Activated CD8-positive, alpha-beta T cell treated with anti-CD3 and anti-CD28 coated beads for 36 hours (primary cell): ENCODE measurements around the gene ARL4C. TPM values are rescaled to one million over a fixed set of nuclear protein-coding genes. Genes with fewer than 3 reads are reported as not detected.

Experiments
- ATAC-seq: fragments of 200-7000 bp; cut with Tn5 transposase; one replicate; pipeline ENCODE4 v1.10.0; 2021; ENCODE audit warnings: mild to moderate bottlenecking, moderate library complexity
- CTCF ChIA-PET: fragments of 350-600 bp; sonication (Branson Sonifier 250); formaldehyde crosslinking; loops from one replicate; lab custom pipeline; 2021; ENCODE audit warnings: antibody characterized with exemption; lab: Charles Lee
- POLR2A ChIA-PET: fragments of 350-600 bp; sonication (Branson Sonifier 250); formaldehyde crosslinking; loops from one replicate; lab custom pipeline; 2021; ENCODE audit warnings: antibody characterized with exemption; lab: Charles Lee
- DNase-seq: peaks from one replicate; pipeline ENCODE4 v3.0.0-alpha.2; 2020
- H3K27ac Mint-ChIP-seq: one replicate; pipeline ENCODE4 v1.8.0; 2021; ENCODE audit warnings: mild to moderate bottlenecking, mixed read lengths
- H3K27me3 Mint-ChIP-seq: one replicate; pipeline ENCODE4 v1.8.0; 2021; ENCODE audit warnings: mixed read lengths
- H3K36me3 Mint-ChIP-seq: one replicate; pipeline ENCODE4 v1.8.0; 2021; ENCODE audit warnings: low read depth, mixed read lengths
- H3K4me1 Mint-ChIP-seq: one replicate; pipeline ENCODE4 v1.8.0; 2021; ENCODE audit warnings: low read depth, mixed read lengths
- H3K4me3 Mint-ChIP-seq: one replicate; pipeline ENCODE4 v1.8.0; 2021; ENCODE audit warnings: mild to moderate bottlenecking, moderate library complexity, mixed read lengths
- H3K9me3 Mint-ChIP-seq: one replicate; pipeline ENCODE4 v1.8.0; 2021; ENCODE audit warnings: mixed read lengths
- intact Hi-C: fragments of 100-400 bp; cut with micrococcal nuclease; formaldehyde crosslinking; loops from one replicate; pipeline ENCODE4 v1.10.0; 2022
- total RNA-seq, 2 experiments: library from RNA; stranded (reverse); gene quantifications; one replicate each; pipeline ENCODE4 v1.2.3, GENCODE V29; 2021
- TF ChIP-seq, protein P1 (sequence below): fragments of 200-600 bp; IDR thresholded peaks from one replicate; pipeline ENCODE4 v1.8.0; 2022; ENCODE audit warnings: antibody characterized with exemption, mild to moderate bottlenecking

Gene ARL4C
- total RNA-seq, 2 experiments from 2014 or later: 44.8 to 45.1 TPM

GRCh38 chr2:234454433-234454832, 42.4 kb downstream of the ARL4C start:
- ATAC-seq: peak; percentile 64
- H3K27ac Mint-ChIP-seq: peak overlapping the region; percentile 89
- CTCF ChIA-PET: interaction anchor here (0.8 to 2.3 kb wide), 11 partner anchors 22 to 164 kb away, joined by 3 to 12 read pairs (median 4); partner anchors contain the start of gene ARL4C
- peaks cover 60% of the 10 kb centered on the region for H3K36me3 Mint-ChIP-seq
- DNase-seq: peak; percentile 32
- peak overlapping the region; percentile 77 for H3K4me3 Mint-ChIP-seq
- POLR2A ChIA-PET: interaction anchor here (0.6 to 5.4 kb wide), 24 partner anchors 8 to 181 kb away, joined by 3 to 39 read pairs (median 4); partner anchors contain the start of gene ARL4C
- H3K27me3 Mint-ChIP-seq: no peaks in the 10 kb centered on the region
- TF ChIP-seq, protein P1, sequence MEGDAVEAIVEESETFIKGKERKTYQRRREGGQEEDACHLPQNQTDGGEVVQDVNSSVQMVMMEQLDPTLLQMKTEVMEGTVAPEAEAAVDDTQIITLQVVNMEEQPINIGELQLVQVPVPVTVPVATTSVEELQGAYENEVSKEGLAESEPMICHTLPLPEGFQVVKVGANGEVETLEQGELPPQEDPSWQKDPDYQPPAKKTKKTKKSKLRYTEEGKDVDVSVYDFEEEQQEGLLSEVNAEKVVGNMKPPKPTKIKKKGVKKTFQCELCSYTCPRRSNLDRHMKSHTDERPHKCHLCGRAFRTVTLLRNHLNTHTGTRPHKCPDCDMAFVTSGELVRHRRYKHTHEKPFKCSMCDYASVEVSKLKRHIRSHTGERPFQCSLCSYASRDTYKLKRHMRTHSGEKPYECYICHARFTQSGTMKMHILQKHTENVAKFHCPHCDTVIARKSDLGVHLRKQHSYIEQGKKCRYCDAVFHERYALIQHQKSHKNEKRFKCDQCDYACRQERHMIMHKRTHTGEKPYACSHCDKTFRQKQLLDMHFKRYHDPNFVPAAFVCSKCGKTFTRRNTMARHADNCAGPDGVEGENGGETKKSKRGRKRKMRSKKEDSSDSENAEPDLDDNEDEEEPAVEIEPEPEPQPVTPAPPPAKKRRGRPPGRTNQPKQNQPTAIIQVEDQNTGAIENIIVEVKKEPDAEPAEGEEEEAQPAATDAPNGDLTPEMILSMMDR: no peak
- peaks cover 21% of the 10 kb centered on the region for H3K9me3 Mint-ChIP-seq
- peaks cover 67% of the 10 kb centered on the region for H3K4me1 Mint-ChIP-seq
- intact Hi-C loops: loop anchor here (5.0 kb wide), 1 partner anchor 38 kb away; no protein-coding TSS in a partner anchor

DNA sequence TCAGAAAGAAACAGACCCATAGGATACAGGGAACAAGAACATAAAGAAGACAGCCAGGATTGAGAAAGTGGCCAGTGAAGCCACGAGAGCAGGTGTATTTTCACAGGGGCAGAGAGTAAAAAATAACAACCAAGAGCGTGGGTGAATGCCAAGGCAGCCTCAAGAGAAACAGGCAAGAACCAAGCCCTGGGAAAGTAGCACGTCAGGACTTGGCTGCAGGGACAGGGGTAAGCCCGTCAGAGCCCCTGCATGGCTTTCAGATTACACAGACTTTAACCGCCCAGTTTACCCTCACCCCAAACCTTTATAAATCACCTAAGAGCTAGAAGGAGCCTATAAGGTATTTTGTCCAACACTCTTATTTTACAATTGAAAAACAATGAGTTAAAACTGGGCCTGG, 43.7 kb downstream of the ARL4C start:
- peaks cover 66% of the 10 kb centered on the region for H3K36me3 Mint-ChIP-seq
- TF ChIP-seq, protein P1: no peak

DNA sequence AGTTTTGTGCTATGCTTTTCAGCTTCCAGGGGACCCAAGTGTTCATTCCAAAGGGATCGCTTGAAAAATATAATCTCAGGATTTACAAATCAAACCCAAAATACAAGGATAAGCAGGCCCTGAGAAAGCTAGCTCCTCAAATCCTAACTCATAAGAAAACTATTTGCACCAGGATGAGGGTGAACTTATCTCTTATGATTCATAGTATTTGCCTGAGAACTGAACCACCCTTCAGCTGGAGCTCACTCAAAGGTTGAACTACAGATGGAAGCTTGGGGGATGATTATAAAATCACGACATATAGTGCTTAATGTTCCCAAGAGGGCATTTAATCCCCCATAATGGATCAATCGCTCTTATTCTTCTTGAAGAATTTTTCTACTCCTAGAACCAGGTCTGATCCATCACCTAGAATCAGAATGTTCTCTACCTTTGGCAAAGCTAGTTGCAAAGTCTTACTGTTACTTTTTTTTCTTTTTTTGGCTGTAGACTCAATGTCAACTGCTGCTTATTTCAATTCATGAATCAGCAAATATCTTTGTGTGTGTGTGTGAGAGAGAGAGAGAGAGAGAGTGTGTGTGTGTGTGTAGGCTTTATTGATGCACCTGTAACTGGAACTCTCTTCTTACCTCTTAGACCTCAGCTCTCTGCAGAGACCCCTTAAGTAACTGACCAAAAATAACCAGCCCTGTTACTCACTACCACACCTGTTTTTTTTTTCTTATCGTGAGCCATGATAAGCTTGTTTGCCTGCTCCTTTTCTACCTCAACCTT, 44.8 kb downstream of the ARL4C start:
- TF ChIP-seq, protein P1: no peak
- no peaks in the 10 kb centered on the region for H3K27me3 Mint-ChIP-seq
- no peak for DNase-seq
- peaks cover 11% of the 10 kb centered on the region for H3K9me3 Mint-ChIP-seq
- ChIA-PET CTCF (interaction anchor here (0.9 to 2.0 kb wide), 5 partner anchors 22 to 44 kb away, joined by 3 to 6 read pairs (median 4); no protein-coding TSS in a partner anchor), POLR2A (interaction anchor here (0.6 to 5.4 kb wide), 9 partner anchors 12 to 161 kb away, joined by 3 to 39 read pairs (median 6); partner anchors contain the start of gene ARL4C)
- peaks cover 70% of the 10 kb centered on the region for H3K4me1 Mint-ChIP-seq
- intact Hi-C loops: loop anchor here (5.0 kb wide), 1 partner anchor 40 kb away; no protein-coding TSS in a partner anchor
- H3K36me3 Mint-ChIP-seq: peaks cover 67% of the 10 kb centered on the region
- ATAC-seq: no peak
- peak overlapping the region; percentile 89 for H3K27ac Mint-ChIP-seq
- peak overlapping the region; percentile 77 for H3K4me3 Mint-ChIP-seq

More for the DNA sequence above, 43.7 kb downstream of the ARL4C start:
- H3K9me3 Mint-ChIP-seq: peaks cover 16% of the 10 kb centered on the region
- ATAC-seq: peak; percentile 45
- H3K4me1 Mint-ChIP-seq: peaks cover 64% of the 10 kb centered on the region
- ChIA-PET CTCF (interaction anchor here (1.2 to 1.9 kb wide), 2 partner anchors 28 to 165 kb away, joined by 3 to 5 read pairs; no protein-coding TSS in a partner anchor), POLR2A (interaction anchor here (0.7 to 5.4 kb wide), 10 partner anchors 9 to 164 kb away, joined by 3 to 39 read pairs (median 4); partner anchors contain the start of gene ARL4C)
- H3K4me3 Mint-ChIP-seq: peak overlapping the region; percentile 77
- intact Hi-C loops: loop anchor here (5.0 kb wide), 1 partner anchor 39 kb away; no protein-coding TSS in a partner anchor
- H3K27ac Mint-ChIP-seq: peak overlapping the region; percentile 89
- peak; percentile 47 for DNase-seq
- no peaks in the 10 kb centered on the region for H3K27me3 Mint-ChIP-seq

- DNase-seq: no peak
- POLR2A ChIA-PET: interaction anchor here (0.6 to 5.4 kb wide), 8 partner anchors 10 to 142 kb away, joined by 3 to 39 read pairs (median 4); partner anchors contain the start of gene ARL4C
- H3K9me3 Mint-ChIP-seq: peaks cover 12% of the 10 kb centered on the region
- CTCF ChIA-PET: interaction anchor here (0.9 to 2.0 kb wide), 3 partner anchors 21 to 45 kb away, joined by 4 to 6 read pairs (median 4); no protein-coding TSS in a partner anchor
- H3K4me3 Mint-ChIP-seq: peak overlapping the region; percentile 77
- H3K4me1 Mint-ChIP-seq: peaks cover 75% of the 10 kb centered on the region
- peak overlapping the region; percentile 64 for H3K27ac Mint-ChIP-seq
- no peaks in the 10 kb centered on the region for H3K27me3 Mint-ChIP-seq
- TF ChIP-seq, protein P1: no peak
- peaks cover 75% of the 10 kb centered on the region for H3K36me3 Mint-ChIP-seq
- ATAC-seq: no peak
- intact Hi-C loops: loop anchor here (5.0 kb wide), 1 partner anchor 41 kb away; no protein-coding TSS in a partner anchor
Observed at GRCh38 chr2:234451242-234451641, 45.6 kb downstream of the ARL4C start.
